GM12865 (cell line): ENCODE results near the gene RAB1A.
A peak's percentile ranks its signal among the peaks of the same experiment; 100 is the strongest.

Experiments
- DNase-seq: peaks from one replicate; pipeline ENCODE4 v3.0.0; 2010; ENCODE audit warnings: low read depth
- H3K4me3 ChIP-seq: 2 replicates; pipeline ENCODE4 v1.5.1; 2011; ENCODE audit warnings: mild to moderate bottlenecking, low read depth, low read length, control low read depth
- CTCF ChIP-seq: IDR thresholded peaks from 2 replicates; pipeline ENCODE4 v1.5.1; 2011; ENCODE audit warnings: low read length, control low read depth, low read depth, inconsistent platforms; ENCODE audit not compliant: insufficient read depth; ENCODE audit errors: missing control alignments

RAB1A gene

GRCh38 chr2:65053199-65053598 lies 76.7 kb downstream of the RAB1A start:
- no peak for TF ChIP-seq CTCF
- peak; percentile 92 for DNase-seq
- H3K4me3 ChIP-seq, result no peak overlapping the region

GRCh38 chr2:65050931-65051330 lies 79.0 kb downstream of the RAB1A start:
- H3K4me3 ChIP-seq, result no peak overlapping the region
- no peak for DNase-seq
- no peak for TF ChIP-seq CTCF

- no peak overlapping the region for H3K4me3 ChIP-seq
- TF ChIP-seq CTCF, result no peak
- DNase-seq, result no peak
These were observed 80.8 kb downstream of the RAB1A start for GRCh38 chr2:65049010-65049639.

GRCh38 chr2:65046633-65047407 lies 83.1 kb downstream of the RAB1A start:
- TF ChIP-seq CTCF, result no peak
- no peak for DNase-seq

GRCh38 chr2:65045651-65046050 lies 84.3 kb downstream of the RAB1A start:
- no peak for TF ChIP-seq CTCF
- H3K4me3 ChIP-seq, result no peak overlapping the region
- DNase-seq, result no peak

More at GRCh38 chr2:65046633-65047407, 83.1 kb downstream of the RAB1A start:
- H3K4me3 ChIP-seq, result no peak overlapping the region

GRCh38 chr2:65044097-65044735 lies 85.7 kb downstream of the RAB1A start:
- no peak overlapping the region for H3K4me3 ChIP-seq
- TF ChIP-seq CTCF, result no peak
- DNase-seq, result no peak
